Subcutaneous abdominal adipose tissue (tissue), 5 donors: Measurements from ENCODE around the gene SMAD5.

Experiments used
- H3K27ac ChIP-seq: one replicate; pipeline ENCODE4 v1.7.0; 2013; ENCODE audit warnings: low read depth, mild to moderate bottlenecking, inconsistent platforms, low read length, moderate library complexity
- H3K27me3 ChIP-seq, 5 donors: one replicate each; pipeline ENCODE4 v1.7.0; 2013; ENCODE audit warnings: low read length in 5 of 5, inconsistent platforms in 1 of 5; ENCODE audit not compliant: control insufficient read depth in 5 of 5, insufficient read depth in 4 of 5
- H3K36me3 ChIP-seq, 5 donors: one replicate each; pipeline ENCODE4 v1.7.0; 2013; ENCODE audit warnings: low read length in 5 of 5; ENCODE audit not compliant: control insufficient read depth in 5 of 5, insufficient read depth in 5 of 5
- H3K4me1 ChIP-seq, 5 donors: one replicate each; pipeline ENCODE4 v1.7.0; 2013; ENCODE audit warnings: low read length in 5 of 5, mild to moderate bottlenecking in 3 of 5, moderate library complexity in 1 of 5; ENCODE audit not compliant: control insufficient read depth in 5 of 5, insufficient read depth in 5 of 5
- H3K4me3 ChIP-seq, 5 donors: one replicate each; pipeline ENCODE4 v1.7.0; 2013; ENCODE audit warnings: low read length in 5 of 5, low read depth in 1 of 5
- H3K9ac ChIP-seq, 5 donors: one replicate each; pipeline ENCODE4 v1.7.0; 2013; ENCODE audit warnings: low read length in 5 of 5, mild to moderate bottlenecking in 4 of 5, moderate library complexity in 3 of 5
- H3K9me3 ChIP-seq, 5 donors: one replicate each; pipeline ENCODE4 v1.7.0; 2013; ENCODE audit warnings: low read length in 5 of 5; ENCODE audit not compliant: control insufficient read depth in 5 of 5
- donor health status: healthy.
- donor health status: healthy.
- donor health status: healthy.
- donor health status: healthy.
- donor health status: healthy.

The SMAD5 gene

DNA sequence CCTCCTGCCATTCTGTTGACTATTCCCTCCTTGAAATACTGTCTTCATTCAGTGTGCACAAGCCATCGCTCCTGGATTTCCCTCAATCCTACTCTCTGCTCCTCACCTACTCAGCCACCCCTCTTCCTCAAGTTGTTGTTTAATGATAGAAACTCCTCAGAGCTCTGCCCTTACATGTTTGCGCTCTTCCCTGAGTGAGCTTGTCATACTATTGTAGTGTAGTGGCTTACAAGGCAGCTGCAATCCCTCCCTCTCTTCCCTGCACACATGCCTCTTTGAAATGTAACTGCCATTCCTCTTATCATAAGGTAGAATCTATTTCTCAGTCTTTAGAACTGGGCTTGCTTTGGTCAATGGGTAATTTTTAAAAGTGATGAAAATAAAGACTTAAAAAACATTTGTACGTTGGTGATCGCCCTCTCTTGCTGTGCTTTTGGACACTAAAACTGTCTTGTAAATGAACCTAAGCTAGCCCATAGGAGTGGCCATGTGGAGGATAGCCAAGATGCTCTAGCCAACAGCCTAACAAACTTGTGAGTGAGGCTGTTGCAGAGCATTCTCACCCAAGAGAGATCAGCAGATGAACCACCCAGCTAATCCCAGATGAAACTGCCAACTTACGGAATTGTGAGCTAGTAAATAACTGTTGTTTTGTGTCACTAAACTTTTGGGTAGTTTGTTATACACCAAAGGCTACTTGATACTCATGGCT is 18.1 kb upstream of the SMAD5 start:
- peaks cover 0 to 13% (median 0%) of the 10 kb centered on the region in 5 donors for H3K4me1 ChIP-seq
- no peaks in the 10 kb centered on the region for H3K36me3 ChIP-seq
- no peaks in the 10 kb centered on the region for H3K9me3 ChIP-seq
- H3K27ac ChIP-seq = no peak overlapping the region
- H3K9ac ChIP-seq = no peak overlapping the region
- no peak overlapping the region for H3K4me3 ChIP-seq
- H3K27me3 ChIP-seq = no peaks in the 10 kb centered on the region

DNA sequence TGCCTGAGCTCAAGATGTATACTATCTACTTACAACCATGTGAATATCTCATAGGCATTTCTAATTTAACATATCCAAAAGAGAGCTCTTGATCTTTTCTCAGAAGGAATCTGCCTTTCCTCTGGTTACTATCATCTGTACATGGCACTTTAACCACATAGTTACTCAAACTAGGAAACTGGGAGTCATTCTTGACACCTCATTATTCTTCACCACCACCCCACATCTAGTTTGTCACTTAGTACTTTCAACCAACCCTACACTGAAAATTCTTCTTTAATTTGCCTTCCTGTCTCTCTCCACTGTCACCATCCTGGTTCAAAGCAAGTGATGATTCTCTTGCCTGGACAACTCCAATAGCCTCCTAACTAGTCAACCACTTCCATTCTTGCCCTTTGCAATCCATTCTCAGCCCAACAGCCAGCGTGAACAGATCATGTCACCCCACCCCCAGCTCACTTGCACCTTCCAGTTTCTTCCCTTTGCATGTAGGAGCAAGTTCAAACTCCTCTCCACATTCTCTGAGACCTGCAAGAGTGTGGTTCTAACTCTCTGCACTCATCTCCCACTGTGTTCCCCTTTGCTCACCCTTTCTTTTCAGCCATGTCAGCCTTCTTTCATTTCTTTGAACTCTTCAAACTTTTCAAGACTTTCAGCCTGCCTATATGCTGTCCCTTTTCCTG is 17.3 kb upstream of the SMAD5 start:
- no peak overlapping the region for H3K4me3 ChIP-seq
- H3K4me1 ChIP-seq = peaks cover 0 to 13% (median 0%) of the 10 kb centered on the region in 5 donors
- no peaks in the 10 kb centered on the region for H3K9me3 ChIP-seq
- H3K9ac ChIP-seq = no peak overlapping the region
- H3K27me3 ChIP-seq = no peaks in the 10 kb centered on the region
- no peaks in the 10 kb centered on the region for H3K36me3 ChIP-seq
- H3K27ac ChIP-seq = no peak overlapping the region

- H3K9ac ChIP-seq = no peak overlapping the region
- no peaks in the 10 kb centered on the region for H3K27me3 ChIP-seq
- peaks cover 0 to 10% (median 0%) of the 10 kb centered on the region in 5 donors for H3K4me1 ChIP-seq
- H3K27ac ChIP-seq = no peak overlapping the region
- no peak overlapping the region for H3K4me3 ChIP-seq
- no peaks in the 10 kb centered on the region for H3K36me3 ChIP-seq
- no peaks in the 10 kb centered on the region for H3K9me3 ChIP-seq
These were observed 12.1 kb upstream of the SMAD5 start for GRCh38 chr5:136120529-136120928.

DNA sequence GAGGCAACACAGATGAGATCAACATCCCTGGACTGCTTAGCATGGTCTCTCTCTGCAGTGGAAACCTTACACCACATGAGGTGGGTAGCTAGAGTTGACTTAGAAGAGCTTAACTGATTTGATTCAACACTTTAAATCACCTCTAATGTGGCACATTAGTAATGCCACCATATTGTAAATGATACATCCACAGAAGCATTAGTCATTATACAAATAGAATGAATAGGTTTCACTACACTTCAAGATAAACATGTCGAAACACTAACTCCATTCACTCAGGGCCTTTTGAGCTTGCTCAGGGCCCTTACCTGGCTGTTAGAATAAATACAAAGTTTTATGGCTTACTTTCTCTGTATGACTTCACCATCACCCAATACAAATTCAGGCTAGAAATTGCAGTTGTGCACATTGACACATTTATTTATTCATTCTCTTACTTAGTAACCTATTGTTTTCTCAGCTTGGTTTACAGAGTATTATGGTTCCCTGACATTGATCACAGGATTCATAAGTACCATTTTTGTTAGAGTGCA is 9.3 kb upstream of the SMAD5 start:
- no peak overlapping the region for H3K4me3 ChIP-seq
- H3K27me3 ChIP-seq = no peaks in the 10 kb centered on the region
- H3K36me3 ChIP-seq = no peaks in the 10 kb centered on the region
- H3K9ac ChIP-seq = no peak overlapping the region
- peaks cover 0 to 1% (median 0%) of the 10 kb centered on the region in 5 donors for H3K4me1 ChIP-seq
- no peak overlapping the region for H3K27ac ChIP-seq
- H3K9me3 ChIP-seq = no peaks in the 10 kb centered on the region

DNA sequence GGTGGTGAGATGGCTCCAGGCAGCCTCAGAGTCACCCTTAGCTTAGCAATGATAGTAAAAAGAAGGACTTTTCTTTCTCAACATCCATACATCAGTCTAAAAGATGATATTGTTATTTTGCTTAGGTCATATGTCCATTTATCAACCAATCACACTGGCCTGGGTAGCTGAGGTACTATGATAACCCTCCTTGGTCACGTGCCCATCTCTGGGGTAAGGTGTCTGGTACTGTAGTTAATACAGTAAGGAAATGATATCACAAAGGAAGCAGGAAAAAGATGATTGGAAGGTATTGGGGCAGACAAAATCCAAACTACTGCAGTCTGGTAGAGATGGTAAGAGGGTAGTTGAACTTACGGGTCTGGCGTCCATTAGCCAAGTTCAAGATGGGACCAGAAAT is 5.1 kb upstream of the SMAD5 start:
- Histone ChIP-seq H3K9me3 (no peaks in the 10 kb centered on the region), H3K27me3 (peaks cover 0 to 3% (median 0%) of the 10 kb centered on the region in 5 donors), H3K4me1 (peaks cover 0 to 10% (median 6%) of the 10 kb centered on the region in 5 donors), H3K4me3 (no peak overlapping the region), H3K36me3 (no peaks in the 10 kb centered on the region), H3K27ac (no peak overlapping the region), H3K9ac (no peak overlapping the region)

DNA sequence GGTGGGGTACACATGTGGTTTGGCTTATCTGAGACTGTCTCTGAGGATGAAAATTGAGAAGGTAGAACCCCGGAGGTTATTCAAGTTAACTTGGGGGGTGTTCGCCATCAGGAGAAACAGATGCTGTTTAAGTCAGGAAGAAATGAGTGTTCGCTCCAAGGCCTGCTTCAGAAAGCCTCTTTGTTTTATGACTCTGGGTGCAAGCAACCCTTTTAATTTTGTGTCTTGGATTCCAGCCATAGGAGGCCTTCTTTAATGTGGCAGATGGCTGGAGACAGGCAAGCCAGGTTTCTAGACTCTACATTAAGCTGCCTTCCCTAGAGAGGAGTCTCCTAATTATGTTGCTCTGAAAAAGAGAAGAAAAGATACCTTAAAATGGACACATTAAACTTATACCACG is 4.2 kb upstream of the SMAD5 start:
- no peak overlapping the region for H3K9ac ChIP-seq
- H3K36me3 ChIP-seq = no peaks in the 10 kb centered on the region
- H3K27me3 ChIP-seq = peaks cover 0 to 3% (median 0%) of the 10 kb centered on the region in 5 donors
- H3K9me3 ChIP-seq = no peaks in the 10 kb centered on the region
- H3K4me1 ChIP-seq = peaks cover 0 to 15% (median 8%) of the 10 kb centered on the region in 5 donors
- no peak overlapping the region for H3K4me3 ChIP-seq
- H3K27ac ChIP-seq = no peak overlapping the region

- H3K27ac ChIP-seq = no peak overlapping the region
- peaks cover 0 to 24% (median 15%) of the 10 kb centered on the region in 5 donors for H3K4me1 ChIP-seq
- no peak overlapping the region for H3K4me3 ChIP-seq
- peaks cover 0 to 3% (median 0%) of the 10 kb centered on the region in 5 donors for H3K27me3 ChIP-seq
- H3K36me3 ChIP-seq = no peaks in the 10 kb centered on the region
- no peak overlapping the region for H3K9ac ChIP-seq
- no peaks in the 10 kb centered on the region for H3K9me3 ChIP-seq
These were observed 3.2 kb upstream of the SMAD5 start for GRCh38 chr5:136129445-136129844.

GRCh38 chr5:136130581-136130980 is 2.1 kb upstream of the SMAD5 start:
- H3K4me1 ChIP-seq = peaks cover 0 to 33% (median 25%) of the 10 kb centered on the region in 5 donors
- H3K27me3 ChIP-seq = peaks cover 0 to 3% (median 0%) of the 10 kb centered on the region in 5 donors
- no peak overlapping the region for H3K27ac ChIP-seq
- no peak overlapping the region for H3K4me3 ChIP-seq
- H3K9ac ChIP-seq = no peak overlapping the region
- no peaks in the 10 kb centered on the region for H3K9me3 ChIP-seq
- no peaks in the 10 kb centered on the region for H3K36me3 ChIP-seq

DNA sequence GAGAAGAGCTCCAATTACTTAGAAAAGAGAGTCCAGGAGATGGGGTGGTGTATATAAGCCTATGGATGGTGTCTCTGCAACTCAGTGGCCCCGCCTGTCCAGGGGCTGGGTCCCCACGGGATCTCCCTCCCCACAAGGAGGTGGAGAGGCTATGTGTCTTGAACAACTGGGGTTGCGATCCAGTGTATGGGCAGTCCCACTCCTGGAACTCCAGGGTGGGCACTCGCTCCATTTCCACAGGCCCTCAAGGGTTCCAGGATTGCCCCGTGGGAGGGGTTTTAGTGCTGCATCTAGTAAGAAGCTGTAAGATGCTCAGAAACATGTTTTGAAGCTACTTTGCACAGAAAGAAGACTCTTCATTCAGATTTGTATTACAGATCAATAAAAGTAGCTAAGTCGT is 558 bp upstream of the SMAD5 start:
- peak overlapping the region; percentile 11 to 99 (median 99) for H3K9ac ChIP-seq
- peaks cover 0 to 33% (median 25%) of the 10 kb centered on the region in 5 donors for H3K4me1 ChIP-seq
- no peaks in the 10 kb centered on the region for H3K9me3 ChIP-seq
- peaks cover 0 to 3% (median 0%) of the 10 kb centered on the region in 5 donors for H3K27me3 ChIP-seq
- peak overlapping the region; percentile 67 to 97 (median 85) for H3K4me3 ChIP-seq
- H3K27ac ChIP-seq = peak overlapping the region; percentile 92
- no peaks in the 10 kb centered on the region for H3K36me3 ChIP-seq
